GM18502 (cell line): Measurements from ENCODE around the gene ZC3H14.
A peak's percentile ranks its signal among the peaks of the same experiment; 100 is the strongest.

ENCODE experiments used
- ATAC-seq: cut with Tn5 transposase; IDR thresholded peaks from one replicate; pipeline ENCODE4 v1.9.1; 2021; ENCODE audit warnings: mild to moderate bottlenecking; ENCODE audit not compliant: unreplicated experiment, poor library complexity

ZC3H14 gene

DNA sequence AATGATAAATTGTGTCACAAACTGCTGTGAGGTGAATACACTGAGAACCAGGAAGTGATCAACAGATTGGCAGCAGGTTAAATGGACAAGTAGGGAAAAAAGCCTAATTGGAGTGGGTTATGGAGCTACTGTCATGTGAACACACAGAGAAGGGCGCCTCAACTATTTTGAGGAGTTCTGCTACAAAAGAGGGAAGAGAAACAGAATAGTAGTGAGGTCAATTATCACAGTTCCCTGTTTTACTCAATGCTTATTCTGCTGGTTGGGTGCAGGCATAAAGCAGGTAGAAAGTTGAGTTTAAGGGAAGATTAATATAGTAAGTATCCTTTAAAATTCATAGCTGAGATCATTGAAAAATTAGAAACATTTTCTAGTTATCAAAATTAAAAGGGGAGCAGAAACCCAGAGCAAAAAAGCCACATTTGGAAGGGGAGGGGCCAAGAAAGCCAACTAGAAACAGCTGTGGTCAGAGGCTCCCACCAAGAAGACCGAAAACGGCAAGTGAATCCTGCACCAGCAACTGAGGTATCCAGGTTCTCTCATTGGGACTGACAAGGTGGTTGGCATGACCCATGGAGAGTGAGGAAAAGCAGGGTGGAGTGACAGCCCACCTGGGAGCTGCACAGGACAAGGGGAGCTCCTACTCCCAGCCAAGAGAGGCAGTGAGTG is 105.7 kb downstream of the ZC3H14 start:
- peak; percentile 78 for ATAC-seq

DNA sequence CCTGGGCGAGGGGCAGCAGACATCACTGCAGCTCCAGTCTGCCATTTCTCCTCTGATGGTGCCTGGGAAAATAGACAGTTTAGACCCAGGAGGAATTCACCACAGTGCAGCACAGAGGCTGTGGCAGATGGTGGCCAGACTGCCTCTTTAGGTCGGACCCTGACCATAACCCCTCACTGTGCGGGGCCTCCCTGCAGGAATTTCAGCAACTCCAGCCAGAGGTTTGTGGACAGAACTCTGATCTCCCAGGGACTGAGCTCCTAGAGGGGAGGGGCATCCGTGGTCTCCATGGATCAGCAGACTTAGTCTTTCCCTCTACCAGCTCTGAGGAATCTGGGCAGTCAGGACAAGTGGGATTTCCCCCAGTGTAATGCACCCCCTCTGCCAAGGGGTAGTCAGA is 106.5 kb downstream of the ZC3H14 start:
- no peak for ATAC-seq
